Adrenal gland (tissue), 12 donors: ENCODE measurements around the gene MBD3. TPM values are rescaled to one million over a fixed set of nuclear protein-coding genes. Genes with fewer than 3 reads are reported as not detected.
A peak's percentile ranks its signal among the peaks of the same experiment; 100 is the strongest.
"Not testable (repeated sequence)": the region's sequence is repeated elsewhere in the genome, so short reads cannot be mapped to it uniquely, and the experiment has no call there.

ENCODE experiments used
- DNase-seq, 7 donors: peaks; one replicate each; pipeline ENCODE4 v3.0.0-alpha.2; 2019 to 2020
- H3K27ac ChIP-seq, 5 donors: fragments of 200-600 bp; sonication (generic) in 4 of 5; 1 replicate in 3 of 5; 2 replicates in 2 of 5; pipeline versions ENCODE4 v1.5.1 to v1.8.0; 2016 to 2020; ENCODE audit warnings: mild to moderate bottlenecking in 1 of 5
- H3K27me3 ChIP-seq: fragments of 200-600 bp; 2 replicates; pipeline ENCODE4 v1.8.0; 2021
- H3K36me3 ChIP-seq, 2 donors: fragments of 200-600 bp; replicated peaks in 1 of 2; 1 replicate in 1 of 2; 2 replicates in 1 of 2; pipeline versions ENCODE4 v1.5.1 to v1.8.0; 2018 to 2022
- H3K4me1 ChIP-seq, 2 donors: fragments of 200-600 bp; replicated peaks in 1 of 2; 1 replicate in 1 of 2; 2 replicates in 1 of 2; pipeline versions ENCODE4 v1.5.1 to v1.8.0; 2018 to 2021
- H3K4me3 ChIP-seq, 4 donors: fragments of 200-600 bp; sonication (generic) in 3 of 4; one replicate each; pipeline ENCODE4 v1.5.1; 2016 to 2018
- H3K9me3 ChIP-seq, 3 donors: fragments of 200-600 bp; sonication (generic) in 1 of 3; replicated peaks in 1 of 3; 1 replicate in 2 of 3; 2 replicates in 1 of 3; pipeline versions ENCODE4 v1.5.1 to v1.8.0; 2016 to 2021
- CTCF ChIP-seq, 6 experiments: fragments of 450-650 bp in 4 of 6; fragments of 200-600 bp in 2 of 6; sonication (generic) in 1 of 6; IDR thresholded peaks; 1 replicate in 5 of 6; 2 replicates in 1 of 6; pipeline versions ENCODE4 v1.5.1 to v1.8.0; 2016 to 2021; ENCODE audit warnings: antibody characterized with exemption in 6 of 6, mild to moderate bottlenecking in 2 of 6, moderate library complexity in 1 of 6
- POLR2A ChIP-seq, 2 donors: fragments of 450-650 bp; IDR thresholded peaks; one replicate each; pipeline ENCODE4 v1.6.1; 2017; ENCODE audit warnings: antibody characterized with exemption in 2 of 2, mild to moderate bottlenecking in 2 of 2, moderate library complexity in 1 of 2
- WGBS, 4 donors: extraction: QIAGEN DNeasy Blood & Tissue Kit in 2 of 4; methylation state at CpG; one replicate each; pipeline versions ENCODE4 v1.1.5 to v1.1.7; 2013 to 2017; 5-methylcytosine and 5-hydroxymethylcytosine counted together
- intact Hi-C, 2 donors: fragments of 100-400 bp; cut with DNase I; formaldehyde crosslinking; loops; one replicate each; pipeline versions ENCODE4 v1.14.1 to v1.15.0; 2022 to 2023
- polyA plus RNA-seq, 3 donors: library from polyadenylated mRNA; stranded (reverse); fragments of 200-250 nt in 2 of 3; fragments of 350-450 nt in 1 of 3; fragmentation: Illumina TruSeq in 1 of 3; extraction: RNeasy Lipid Tissue Mini Kit (QIAGEN cat#74804) in 1 of 3; gene quantifications; one replicate each; pipeline ENCODE4 v1.2.3, GENCODE V29; 2013 to 2014
- total RNA-seq, 9 donors: library from RNA; depleted of rRNA in 4 of 9; stranded (reverse); fragments of >200 nt in 4 of 9; fragments of 120-200 nt in 1 of 9; fragmentation: NEBNext Ultra II Directional in 1 of 9; extraction: Animal tissue kit (Norgen Biotek cat#: 25700) in 1 of 9; gene quantifications; one replicate each; pipeline versions ENCODE4 v1.1.0 to v1.2.4, GENCODE V29; 2013 to 2023
- donor health status: healthy with polysubstance abuse.
- donor health status: Bipolar disorder and iron deficiency.
- donor health status: DM: yes; HTN: yes; CAD: no.
- donor health status: DM: no; HTN: no; CAD: no.
- donor health status: DM: no; HTN: no; CAD: no.
- donor health status: DM: yes; HTN: yes; CAD: no.

Gene MBD3
- total and polyA plus RNA-seq, 12 donors: 3.5 to 221 (median 94.0) TPM

GRCh38 chr19:1553415-1553814, 39.2 kb downstream of the MBD3 start:
- no peak for DNase-seq
- WGBS, 4 donors: 80 to 91% (median 88%) methylated on average over 10 of the region's 10 CpGs
- Histone ChIP-seq H3K27ac (no peak overlapping the region), H3K4me1 (no peaks in the 10 kb centered on the region), H3K27me3 (no peaks in the 10 kb centered on the region), H3K36me3 (peaks cover 0 to 6% of the 10 kb centered on the region in 2 donors), H3K4me3 (no peak overlapping the region), H3K9me3 (no peaks in the 10 kb centered on the region)
- TF ChIP-seq POLR2A (IDR thresholded peaks at IDR 0.05): no peak
- no peak for TF ChIP-seq CTCF (IDR thresholded peaks at IDR 0.05)
- intact Hi-C loops: no loop called here

- intact Hi-C loops: no loop called here
- H3K36me3 ChIP-seq: peaks cover 0 to 6% of the 10 kb centered on the region in 2 donors
- DNase-seq: no peak
- 76 to 84% (median 80%) methylated on average over 15 to 17 of the region's 17 CpGs for WGBS, 4 donors
- H3K4me3 ChIP-seq: no peak overlapping the region
- TF ChIP-seq CTCF (IDR thresholded peaks at IDR 0.05): no peak
- no peak for TF ChIP-seq POLR2A (IDR thresholded peaks at IDR 0.05)
- no peaks in the 10 kb centered on the region for H3K9me3 ChIP-seq
- H3K27ac ChIP-seq: no peak overlapping the region
- H3K4me1 ChIP-seq: no peaks in the 10 kb centered on the region
- no peaks in the 10 kb centered on the region for H3K27me3 ChIP-seq
These were observed 41.3 kb downstream of the MBD3 start for GRCh38 chr19:1551068-1552040.

- Histone ChIP-seq H3K4me3 (no peak overlapping the region), H3K36me3 (no peaks in the 10 kb centered on the region), H3K27me3 (no peaks in the 10 kb centered on the region), H3K4me1 (no peaks in the 10 kb centered on the region), H3K9me3 (no peaks in the 10 kb centered on the region), H3K27ac (no peak overlapping the region)
- intact Hi-C loops: loop anchor here (5.0 to 10.0 kb wide), 4 partner anchors 105 to 265 kb away; partner anchors contain the start of genes ATP8B3 (in 1 of the 2) and TCF3 (in 1 of the 2)
- DNase-seq: no peak
- 76 to 95% (median 81%) methylated on average over 4 of the region's 4 CpGs for WGBS, 4 donors
- no peak for TF ChIP-seq POLR2A (IDR thresholded peaks at IDR 0.05)
- no peak for TF ChIP-seq CTCF (IDR thresholded peaks at IDR 0.05)
These were observed 43.2 kb downstream of the MBD3 start for GRCh38 chr19:1549332-1549945.

- TF ChIP-seq POLR2A (IDR thresholded peaks at IDR 0.05) (no peak), CTCF (IDR thresholded peaks at IDR 0.05) (no peak)
- Histone ChIP-seq H3K27ac (no peak overlapping the region), H3K9me3 (no peaks in the 10 kb centered on the region), H3K36me3 (no peaks in the 10 kb centered on the region), H3K4me1 (no peaks in the 10 kb centered on the region), H3K27me3 (peaks cover 3% of the 10 kb centered on the region), H3K4me3 (no peak overlapping the region)
- intact Hi-C loops: loop anchor here in 1 of 2 donors (10.0 kb wide), 2 partner anchors 114 to 274 kb away; partner anchors contain the start of genes ATP8B3 and TCF3
- DNase-seq: no peak
- 41 to 45% (median 44%) methylated on average over 17 of the region's 17 CpGs for WGBS, 4 donors
These were observed 52.2 kb downstream of the MBD3 start for GRCh38 chr19:1540365-1540925.

- H3K27ac ChIP-seq, H3K36me3 ChIP-seq, H3K9me3 ChIP-seq, H3K4me3 ChIP-seq, H3K4me1 ChIP-seq, H3K27me3 ChIP-seq: not testable (repeated sequence)
- WGBS, 4 donors: 63 to 74% (median 73%) methylated on average over 11 of the region's 11 CpGs
- DNase-seq: peak in 1 of 7 donors; percentile 26
- intact Hi-C loops: loop anchor here in 1 of 2 donors (10.0 kb wide), 2 partner anchors 115 to 275 kb away; partner anchors contain the start of genes ATP8B3 and TCF3
These were observed 52.9 kb downstream of the MBD3 start for GRCh38 chr19:1539749-1540148.
